ENCODE measurements around the gene ZBTB46. TPM values are rescaled to one million over a fixed set of nuclear protein-coding genes. Genes with fewer than 3 reads are reported as not detected.
"Not testable (repeated sequence)": the region's sequence is repeated elsewhere in the genome, so short reads cannot be mapped to it uniquely, and the experiment has no call there.

ZBTB46 gene
- total RNA-seq, 1 donor from 2014 or later, result 17.4 TPM

DNA sequence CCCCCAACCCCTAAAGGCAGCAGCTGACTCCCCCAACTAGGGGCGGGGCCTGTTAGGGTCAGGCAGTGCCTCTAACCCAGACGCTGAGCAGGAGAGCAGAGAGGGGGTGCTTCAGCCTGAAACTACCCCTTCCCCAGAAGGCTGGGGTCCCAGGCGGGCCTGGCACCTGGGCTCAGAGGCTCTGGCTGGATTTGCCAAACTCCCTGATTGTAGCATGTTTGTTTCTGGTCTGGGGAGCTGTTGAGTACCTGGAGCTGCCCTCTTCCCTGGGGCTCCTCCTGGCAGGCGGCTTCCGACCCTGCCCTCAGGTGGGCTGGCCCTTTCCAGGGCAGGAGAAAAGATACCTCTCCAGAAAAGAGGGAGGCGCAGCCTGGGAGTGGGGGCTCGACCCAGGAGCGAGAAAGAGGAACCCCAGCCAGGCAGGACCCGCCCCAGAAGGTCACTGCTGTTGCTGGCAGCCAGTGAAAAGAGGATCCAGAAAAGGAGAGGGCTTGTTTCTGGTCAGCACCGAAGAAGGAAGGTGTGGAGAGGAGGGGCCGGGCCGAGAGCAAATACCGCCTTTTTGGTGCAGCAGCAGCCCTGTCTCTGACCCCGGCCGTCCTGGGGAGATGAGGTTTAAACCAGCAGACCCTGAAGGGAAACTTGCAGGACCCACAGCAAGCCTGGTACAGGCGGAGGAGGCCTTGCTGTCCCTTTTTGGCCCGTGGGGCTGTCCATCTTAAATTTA lies 29.4 kb upstream of the ZBTB46 start:
- intact Hi-C loops (cut with DNase I), result loop anchor here (5.0 to 10.0 kb wide), 2 partner anchors 33 to 326 kb away; partner anchors contain the start of gene PTK6
- no peak for DNase-seq (ENCODE audit: low spot score)

DNA sequence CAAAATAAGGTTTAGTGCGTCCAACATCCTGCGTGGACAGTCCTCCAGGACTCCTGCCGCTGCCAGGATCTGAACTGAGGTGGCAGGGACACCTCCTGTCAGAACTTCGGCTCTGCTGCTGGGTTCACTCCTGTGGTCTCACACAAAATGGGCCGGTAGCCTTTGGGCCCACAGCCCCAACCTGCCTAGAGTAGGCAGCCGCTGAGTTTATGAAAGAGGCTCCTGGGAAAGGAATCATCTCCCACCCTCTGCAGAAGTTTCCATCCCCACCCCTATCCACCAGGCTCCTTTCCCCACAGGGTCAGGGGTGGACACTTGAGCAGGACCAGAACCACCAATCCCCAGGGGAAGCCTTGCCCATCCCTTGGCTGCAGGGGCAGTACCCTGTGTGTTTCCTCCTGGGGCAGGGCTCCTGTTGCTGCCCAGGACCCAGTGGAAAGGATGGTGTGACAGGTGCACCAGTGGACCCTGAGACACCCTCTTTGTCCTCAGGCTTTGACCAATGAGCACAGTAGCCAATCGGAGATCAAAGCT lies 28.2 kb upstream of the ZBTB46 start:
- DNase-seq (ENCODE audit: low spot score), result no peak
- intact Hi-C loops (cut with DNase I), result no loop called here

DNA sequence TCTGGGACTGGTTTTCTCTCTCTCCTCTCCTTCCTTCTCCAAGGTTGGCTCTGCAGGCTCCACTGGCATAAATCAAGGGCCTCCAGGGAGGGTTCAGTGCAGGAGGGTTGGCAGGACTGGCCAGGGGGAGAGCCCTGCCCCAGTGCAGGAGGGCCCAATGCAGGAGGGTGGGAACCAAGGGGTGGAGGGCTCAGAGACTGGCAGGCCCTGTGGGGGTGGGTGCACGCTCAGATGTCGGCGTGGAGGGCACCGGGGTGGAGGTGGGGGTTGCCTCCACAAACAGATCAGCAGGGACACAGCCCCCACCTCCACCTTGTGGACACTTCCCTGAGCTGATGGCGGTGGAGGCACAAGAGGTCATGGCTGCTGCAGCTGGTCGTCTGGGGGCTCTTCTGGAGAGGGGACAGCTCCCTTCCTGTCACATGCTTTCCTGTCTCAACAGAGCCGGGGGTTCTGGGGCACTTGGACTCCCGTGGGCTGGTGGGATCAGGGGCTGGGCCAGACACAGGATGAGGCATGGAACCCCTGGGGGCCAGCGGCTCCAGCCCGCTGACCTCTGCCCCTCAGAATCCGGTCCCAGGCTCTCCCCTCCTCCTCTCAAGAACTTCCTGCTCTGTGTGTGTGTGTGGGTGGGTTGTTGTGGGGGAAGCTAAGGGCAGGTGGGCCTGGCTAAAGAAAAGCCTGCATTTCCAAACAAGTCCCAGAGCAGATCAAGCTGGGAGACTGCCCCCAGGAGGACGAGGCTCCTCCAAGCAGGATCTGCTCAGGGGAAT lies 27.5 kb upstream of the ZBTB46 start:
- DNase-seq (ENCODE audit: low spot score), result no peak
- intact Hi-C loops (cut with DNase I), result no loop called here

DNA sequence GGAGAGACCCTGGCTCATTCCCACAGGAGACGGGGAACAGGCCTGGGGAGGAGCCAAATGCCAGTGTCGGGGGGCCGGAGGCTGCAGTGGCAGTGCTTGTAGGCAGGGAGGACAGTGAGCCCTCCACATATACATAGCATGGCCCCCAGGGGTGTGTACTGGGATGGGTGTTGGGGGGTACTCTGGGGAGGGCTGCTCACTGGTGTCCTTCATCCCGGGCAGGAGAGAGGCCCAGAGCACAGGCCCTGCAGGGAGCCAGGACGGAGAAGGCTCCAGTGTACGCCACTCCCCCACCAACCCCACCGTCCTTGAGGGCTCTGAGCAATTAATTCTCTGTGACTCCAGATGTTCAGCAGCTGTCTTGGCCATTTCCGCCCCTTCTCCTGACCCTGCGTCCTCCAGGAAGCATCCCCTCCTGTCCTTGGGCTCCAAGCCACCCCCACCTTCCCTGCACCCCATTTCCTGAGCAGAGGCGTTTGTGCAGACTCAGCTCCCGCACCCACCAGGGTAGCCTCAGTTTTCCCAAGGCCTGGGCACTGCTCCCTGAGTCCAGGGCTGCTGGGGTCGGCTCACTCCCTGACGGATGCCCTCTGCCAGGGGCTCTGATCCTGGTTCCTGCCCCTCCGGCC lies 26.8 kb upstream of the ZBTB46 start:
- DNase-seq (ENCODE audit: low spot score), result no peak
- intact Hi-C loops (cut with DNase I), result no loop called here

DNA sequence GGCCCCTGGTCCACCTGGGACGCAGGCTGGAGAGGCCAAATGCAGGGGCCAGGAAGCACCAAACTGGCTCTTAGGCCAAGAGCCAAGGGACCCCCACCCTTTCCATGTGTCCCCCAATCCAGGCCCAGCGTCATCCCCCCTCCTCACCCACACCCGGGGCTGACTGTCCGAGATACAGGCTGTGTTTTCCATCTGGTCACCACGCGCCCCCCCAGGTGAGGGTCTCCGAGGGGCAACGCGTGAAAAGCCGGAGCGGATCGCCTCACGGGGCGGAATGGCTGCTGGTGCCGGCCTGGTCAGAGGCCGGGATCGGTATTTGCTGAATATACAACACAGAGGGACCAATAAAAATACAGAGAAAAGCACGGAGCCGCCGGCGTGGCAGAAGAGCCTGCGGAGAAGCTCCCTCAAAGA lies 25.0 kb upstream of the ZBTB46 start:
- intact Hi-C loops (cut with DNase I), result no loop called here
- DNase-seq (ENCODE audit: low spot score), result no peak

DNA sequence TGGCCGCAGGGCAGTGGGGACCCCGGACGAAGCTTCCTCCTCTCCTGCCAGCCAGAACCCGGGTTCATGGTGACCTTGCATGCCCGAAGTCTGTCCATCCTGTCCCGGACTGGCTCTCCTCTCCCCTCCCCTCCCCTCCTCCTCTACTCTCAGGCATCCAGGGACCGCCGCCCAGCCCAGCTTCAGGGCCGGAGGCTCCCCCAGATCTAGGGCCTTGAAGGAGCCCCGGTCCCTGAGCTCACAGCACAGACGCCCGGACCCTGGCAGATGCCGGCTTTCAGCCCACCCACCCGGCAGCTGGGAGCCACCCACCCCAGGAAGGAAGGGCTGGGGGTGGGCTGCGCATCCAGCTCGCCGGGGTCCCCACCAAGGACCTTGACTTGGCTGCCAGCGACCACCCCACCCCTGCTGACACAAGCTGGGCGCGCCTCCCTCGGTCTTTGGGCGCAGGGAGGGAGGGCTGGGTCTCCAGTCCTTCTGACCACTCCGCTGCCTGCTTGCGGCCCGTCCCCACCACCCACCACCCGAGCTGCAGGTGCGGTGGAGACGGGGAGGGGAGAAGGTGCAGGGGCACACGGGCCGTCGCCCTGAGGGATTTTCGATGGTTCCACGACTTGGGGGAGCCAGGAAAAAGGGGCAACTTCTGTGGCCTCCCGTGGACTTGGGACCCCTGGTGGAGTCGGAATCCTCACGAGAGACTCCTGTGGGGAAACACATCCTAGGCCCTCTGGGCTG lies 24.5 kb upstream of the ZBTB46 start:
- DNase-seq (ENCODE audit: low spot score), result no peak
- intact Hi-C loops (cut with DNase I), result no loop called here

DNA sequence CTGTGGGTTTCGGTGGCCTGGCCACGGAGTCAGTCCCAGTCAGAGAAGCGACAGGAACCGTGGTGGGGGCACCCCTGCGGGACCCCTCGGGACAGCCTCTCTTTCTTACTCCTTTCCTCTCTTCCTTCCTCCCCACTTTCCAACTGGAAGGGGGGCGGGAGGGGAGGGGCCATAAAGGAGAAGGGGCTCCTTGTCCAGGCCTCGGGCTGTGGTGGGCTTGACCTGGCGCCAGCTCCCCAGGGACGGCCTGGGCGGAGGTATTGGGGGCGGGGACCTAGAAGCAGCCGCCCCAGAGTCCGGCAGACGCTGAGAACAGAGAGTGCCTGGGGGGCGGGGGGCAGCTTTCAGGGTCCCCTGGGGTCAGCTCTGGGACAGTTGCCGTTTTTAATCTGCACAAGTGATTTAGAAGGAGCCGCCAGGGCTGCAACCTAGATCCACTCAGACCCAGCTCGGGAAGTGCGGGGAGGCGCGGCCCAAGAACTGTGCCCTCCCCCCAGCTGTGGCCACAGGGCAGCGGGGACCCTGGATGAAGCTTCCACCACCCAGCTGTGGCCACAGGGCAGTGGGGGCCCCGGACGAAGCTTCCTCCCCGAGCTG lies 23.8 kb upstream of the ZBTB46 start:
- DNase-seq (ENCODE audit: low spot score), result no peak
- intact Hi-C loops (cut with DNase I), result no loop called here

DNA sequence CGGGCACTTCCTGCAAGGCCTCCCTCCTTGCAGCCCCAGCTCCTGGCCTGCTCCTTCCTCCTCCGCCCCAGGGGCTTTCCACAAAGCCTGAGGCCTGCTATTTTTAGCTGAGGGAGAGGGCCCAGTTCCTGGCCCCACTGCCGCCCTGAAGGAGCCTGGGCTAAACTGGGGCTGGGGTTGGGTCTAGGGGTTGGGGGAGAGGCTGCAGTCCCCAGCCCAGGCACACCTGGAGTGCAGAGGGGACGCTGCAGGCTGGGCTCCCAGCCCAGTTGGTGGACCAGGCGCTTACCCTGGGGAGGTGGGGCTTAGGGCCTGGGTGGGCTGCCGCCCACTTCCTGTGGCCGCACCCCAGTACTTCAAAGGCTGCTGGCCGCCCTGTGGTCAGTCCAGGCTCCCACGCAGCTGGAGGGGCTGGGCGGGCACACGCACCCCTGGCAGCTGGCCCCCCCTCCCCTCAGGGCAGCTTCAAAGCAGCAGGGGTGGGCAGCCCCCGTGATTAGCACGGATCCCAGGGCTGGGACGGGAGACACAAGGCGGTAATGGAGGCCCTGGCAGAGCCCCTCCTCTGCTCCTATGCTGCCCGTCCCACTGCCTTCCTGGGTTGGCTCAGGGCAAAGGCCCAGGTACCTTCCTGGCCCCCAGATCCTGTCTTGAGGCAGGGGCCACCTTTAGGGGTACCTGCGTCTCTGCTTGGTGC lies 23.2 kb upstream of the ZBTB46 start:
- intact Hi-C loops (cut with DNase I), result no loop called here
- DNase-seq (ENCODE audit: low spot score), result no peak

DNA sequence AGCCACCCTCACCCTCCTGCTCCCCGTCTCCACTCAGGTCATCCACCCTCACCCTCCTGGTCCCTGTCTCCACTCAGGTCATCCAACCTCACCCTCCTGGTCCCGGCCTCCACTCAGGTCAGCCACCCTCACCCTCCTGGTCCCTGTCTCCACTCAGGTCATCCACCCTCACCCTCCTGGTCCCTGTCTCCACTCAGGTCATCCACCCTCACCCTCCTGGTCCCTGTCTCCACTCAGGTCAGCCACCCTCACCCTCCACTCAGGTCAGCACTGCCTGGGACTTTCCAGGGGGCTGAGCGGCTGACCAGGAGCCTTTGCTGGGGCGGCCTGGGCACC lies 22.6 kb upstream of the ZBTB46 start:
- intact Hi-C loops (cut with DNase I); DNase-seq (ENCODE audit: low spot score): not testable (repeated sequence)

DNA sequence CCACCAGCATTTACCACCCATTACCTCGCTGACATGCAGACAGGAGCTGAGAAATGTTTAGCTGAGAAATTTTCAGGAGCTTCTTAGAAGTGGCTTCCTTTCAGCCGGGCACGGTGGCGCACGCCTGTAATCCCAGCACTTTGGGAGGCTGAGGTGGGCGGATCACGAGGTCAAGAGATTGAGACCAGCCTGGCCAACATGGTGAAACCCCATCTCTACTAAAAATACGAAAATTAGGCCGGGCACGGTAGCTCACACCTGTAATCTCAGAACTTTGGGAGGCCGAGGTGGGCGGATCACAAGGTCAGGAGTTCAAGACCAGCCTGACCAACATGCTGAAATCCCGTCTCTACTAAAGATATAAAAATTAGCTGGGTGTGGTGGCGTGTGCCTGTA lies 20.5 kb upstream of the ZBTB46 start:
- intact Hi-C loops (cut with DNase I); DNase-seq (ENCODE audit: low spot score): not testable (repeated sequence)

DNA sequence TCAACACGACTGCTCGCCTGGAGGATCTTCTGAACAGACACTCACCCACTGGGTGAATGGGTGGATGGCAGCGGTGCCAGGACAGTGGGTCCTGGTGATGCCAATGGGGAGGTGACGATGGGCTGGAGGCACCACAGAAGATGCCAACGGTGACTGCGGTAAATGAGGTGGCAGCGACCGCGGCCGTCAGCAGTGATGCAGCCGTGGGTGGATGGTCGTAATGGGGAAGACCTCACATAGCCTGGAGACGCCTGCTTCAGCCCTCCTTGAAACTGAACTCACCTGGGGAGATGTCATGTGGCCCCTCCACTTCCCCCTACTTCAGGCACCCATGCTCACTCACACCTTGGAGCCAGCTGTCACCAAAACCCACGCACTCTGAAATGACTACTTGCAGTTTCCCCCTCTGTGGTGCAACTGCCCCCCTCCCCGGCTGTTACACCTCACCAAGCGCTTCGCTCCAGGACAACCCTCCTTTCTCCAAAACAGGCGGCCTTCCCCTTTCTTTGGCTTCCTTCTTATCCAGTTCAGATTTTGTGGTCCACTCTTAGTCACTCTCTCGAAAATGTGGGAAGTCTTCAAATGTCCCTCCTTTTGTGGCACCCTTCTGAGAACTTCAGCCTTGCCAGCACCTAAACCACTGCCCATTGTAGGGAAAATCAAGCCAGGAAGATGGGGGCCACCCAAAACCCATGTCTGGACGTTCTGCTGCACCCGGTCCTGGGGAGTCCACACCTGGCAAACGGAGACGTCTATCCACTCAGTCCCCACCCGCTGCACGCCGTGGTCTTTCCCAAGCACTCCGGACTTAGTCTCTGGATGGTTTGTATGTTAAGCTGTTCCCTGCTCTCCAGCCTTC lies 19.9 kb upstream of the ZBTB46 start:
- DNase-seq (ENCODE audit: low spot score), result no peak
- intact Hi-C loops (cut with DNase I), result no loop called here

DNA sequence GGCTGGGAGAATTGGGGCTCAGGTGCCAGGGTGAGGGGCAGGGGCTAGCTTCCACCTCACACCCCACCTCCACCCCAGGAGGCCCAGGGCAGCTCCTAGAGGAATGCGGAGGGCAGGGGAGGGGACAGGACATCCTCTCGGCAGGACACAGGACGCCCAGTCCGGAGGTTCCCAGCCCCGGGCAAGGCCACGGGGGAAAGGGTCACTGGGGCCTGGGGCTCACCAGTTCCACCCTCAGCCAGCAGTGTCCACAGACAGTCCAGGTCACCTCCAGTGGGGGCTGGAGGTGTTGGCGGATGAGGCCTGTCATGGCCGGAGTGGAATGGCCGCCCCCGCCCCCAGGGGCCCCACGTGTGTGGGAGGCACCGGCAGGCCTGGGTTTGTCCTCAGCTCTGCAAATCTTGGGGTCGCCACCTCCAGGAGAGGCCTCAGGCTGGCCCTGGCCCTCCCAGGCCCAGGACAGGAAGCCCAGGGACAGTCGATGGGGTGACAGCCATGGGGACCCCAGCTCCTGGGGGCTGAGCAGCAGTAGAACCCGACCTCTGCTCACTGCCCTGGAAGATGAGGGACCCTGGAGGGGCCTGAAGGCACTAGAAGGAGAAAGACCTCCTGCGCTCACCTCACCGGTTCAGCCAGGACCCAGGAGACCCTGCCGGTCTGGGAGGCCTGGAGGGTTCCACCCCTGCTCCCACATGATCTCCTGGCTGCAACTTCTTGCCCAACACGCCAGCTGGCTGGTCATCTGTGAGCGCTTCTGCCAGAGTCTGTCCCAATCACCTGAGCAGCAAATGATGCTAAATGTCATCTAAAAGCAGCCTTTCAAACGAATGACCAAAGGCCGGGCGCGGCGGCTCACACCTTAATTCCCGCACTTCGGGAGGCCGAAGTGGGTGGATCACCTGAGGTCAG lies 17.2 kb upstream of the ZBTB46 start:
- DNase-seq (ENCODE audit: low spot score), result no peak
- intact Hi-C loops (cut with DNase I), result no loop called here

DNA sequence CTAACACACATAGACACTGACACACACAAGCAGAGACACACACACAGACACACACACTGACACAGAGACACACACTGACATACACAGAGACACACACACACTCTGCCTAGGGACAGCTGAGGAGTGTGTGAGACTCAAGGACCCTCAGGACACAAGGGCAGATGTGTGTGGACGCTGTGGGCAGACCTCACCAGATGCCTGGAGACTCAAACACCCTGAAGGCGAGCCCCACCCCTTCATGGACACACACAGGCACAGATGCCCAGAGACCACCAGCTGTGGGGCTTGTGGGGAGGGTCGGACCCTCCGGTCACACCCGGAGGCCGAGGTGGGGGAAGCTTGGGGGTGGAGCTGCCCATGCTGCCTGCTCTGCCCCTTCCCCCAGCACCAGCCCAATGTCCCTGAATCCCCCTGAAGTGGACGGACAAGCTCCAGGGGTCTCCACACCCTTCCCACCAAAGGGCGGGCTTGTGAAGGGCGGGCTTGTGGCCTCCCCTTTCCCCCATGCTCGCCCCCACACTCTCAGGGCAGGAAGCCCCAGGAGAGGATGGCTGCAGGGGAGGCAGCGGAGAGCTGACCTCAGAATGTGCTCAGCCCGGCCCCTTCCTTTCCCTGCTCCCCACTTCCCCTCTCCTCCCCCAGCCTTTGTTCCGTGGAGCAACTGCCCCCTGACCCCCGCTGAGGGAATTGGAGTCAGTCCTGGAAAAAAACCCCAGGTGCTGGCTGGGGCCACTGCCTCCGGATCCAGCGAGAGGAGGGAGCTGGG lies 16.4 kb upstream of the ZBTB46 start:
- DNase-seq (ENCODE audit: low spot score), result no peak
- intact Hi-C loops (cut with DNase I), result no loop called here

DNA sequence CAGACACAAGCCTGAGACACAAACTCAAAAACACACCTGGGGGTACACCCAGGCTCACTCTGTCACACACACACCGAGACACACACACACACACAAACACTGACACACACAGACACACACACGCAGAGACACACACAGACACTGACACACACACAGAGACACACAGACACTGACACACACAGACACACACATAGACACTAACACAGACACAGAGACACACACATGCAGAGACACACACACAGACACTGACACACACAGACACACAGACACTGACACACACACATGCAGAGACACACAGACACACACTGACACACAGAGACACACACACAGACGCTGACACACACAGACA lies 15.8 kb upstream of the ZBTB46 start:
- no peak for DNase-seq (ENCODE audit: low spot score)
- intact Hi-C loops (cut with DNase I), result no loop called here

DNA sequence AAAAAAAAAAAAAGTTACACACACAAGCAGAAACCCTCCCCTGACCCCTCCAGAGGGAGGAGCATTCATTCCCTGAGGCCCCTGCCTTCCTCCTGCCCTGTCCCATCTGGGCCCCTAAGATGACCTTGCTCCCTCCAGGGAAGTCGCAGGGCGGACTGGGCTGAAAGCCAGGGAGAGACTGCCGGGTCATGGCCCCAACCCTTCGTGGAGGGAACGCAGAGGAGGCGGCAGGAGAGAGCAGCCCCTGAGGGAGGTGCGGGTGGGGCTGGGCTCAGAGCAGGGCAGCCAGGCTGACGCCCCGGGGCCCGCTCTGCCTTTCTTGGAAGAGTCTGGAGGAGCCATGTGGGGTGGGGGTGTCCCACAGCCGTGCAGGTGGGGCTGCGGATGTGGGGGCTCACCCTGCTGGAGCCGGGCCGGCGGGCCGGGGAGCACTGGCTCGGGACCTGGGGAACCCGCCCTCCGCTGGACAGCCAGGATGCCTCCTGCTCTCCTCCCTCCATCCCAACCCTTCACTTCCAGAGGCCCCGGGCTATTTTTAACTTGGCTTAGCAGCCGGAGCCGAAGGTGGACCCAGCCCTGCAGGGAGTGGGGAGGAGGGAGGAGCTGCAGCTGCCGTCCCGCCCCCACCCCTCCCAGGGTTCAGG lies 15.2 kb upstream of the ZBTB46 start:
- DNase-seq (ENCODE audit: low spot score), result peak; percentile 90
- intact Hi-C loops (cut with DNase I), result no loop called here

DNA sequence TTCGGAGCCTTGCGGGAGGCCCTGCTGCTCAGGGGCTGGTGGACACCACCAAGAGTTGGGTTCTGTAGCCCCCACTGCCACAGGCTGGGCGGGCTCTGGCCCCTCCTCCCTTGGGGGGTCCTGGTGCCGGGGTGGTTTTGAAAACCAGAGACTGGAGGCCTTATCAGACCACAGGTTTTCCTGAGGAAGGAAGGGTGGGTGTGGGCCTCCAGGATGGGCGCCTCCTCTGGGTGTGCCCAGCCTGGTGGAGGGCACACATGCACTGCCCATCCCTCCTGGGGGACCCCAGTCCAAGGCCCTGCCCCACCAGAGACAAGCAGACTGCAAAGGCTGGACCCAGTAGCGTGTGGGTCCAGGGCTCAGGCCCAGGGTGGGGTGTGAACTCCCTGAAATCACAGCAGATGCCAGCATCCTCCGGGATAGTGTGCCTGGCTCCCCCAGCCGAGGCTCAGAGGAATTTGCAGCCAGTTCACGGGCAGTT lies 13.5 kb upstream of the ZBTB46 start:
- no peak for DNase-seq (ENCODE audit: low spot score)
- intact Hi-C loops (cut with DNase I), result no loop called here
